Measurements from ENCODE around the gene DNAI1. TPM values are rescaled to one million over a fixed set of nuclear protein-coding genes. Genes with fewer than 3 reads are reported as not detected.

Gene DNAI1
- polyA plus RNA-seq, 1 of the 3 experiments (the other 2 are of a cell fraction), result 0.46 TPM

- Histone ChIP-seq H3K36me3 (replicated peaks in 1 of 2; ENCODE audit: control insufficient read depth in 1 of 2, insufficient read depth in 2 of 2, low read length in 1 of 2) (no peaks in the 10 kb centered on the region), H4K20me1 (ENCODE audit: insufficient read depth) (peaks cover 78% of the 10 kb centered on the region), H2AFZ (ENCODE audit: low read depth) (no peak overlapping the region), H3K9me3 (no peaks in the 10 kb centered on the region), H3K9ac (no peak overlapping the region), H3K79me2 (ENCODE audit: insufficient read depth) (peaks cover 47% of the 10 kb centered on the region; the same call in 1 of the 2 replicates), H3K4me3 (ENCODE audit: low read depth in 2 of 2, low read length in 1 of 2) (no peak overlapping the region), H3K4me2 (no peak overlapping the region), H3K4me1 (ENCODE audit: control insufficient read depth in 1 of 2, insufficient read depth in 2 of 2, low read depth in 1 of 2, low read length in 1 of 2) (peaks cover 15 to 22% of the 10 kb centered on the region in 2 experiments; a peak in 3 of 4 replicates), H3K9me2 (no peaks in the 10 kb centered on the region), H3K27ac (ENCODE audit: low read depth in 2 of 2, low read length in 1 of 2) (no peak overlapping the region), H3F3A (replicated peaks; ENCODE audit: insufficient read depth) (no peaks in the 10 kb centered on the region), H3K27me3 (ENCODE audit: insufficient read depth) (no peaks in the 10 kb centered on the region)
- DNase-seq, result no peak
- ChIA-PET POLR2A (no interaction called here), CTCF (interaction anchor here (0.7 to 4.7 kb wide), 6 partner anchors 11 to 160 kb away, joined by 3 to 27 read pairs (median 9); no protein-coding TSS in a partner anchor)
- WGBS (ENCODE audit: low lambda C conversion rate), result 96% methylated on average over 1 of the region's 1 CpG
- TF ChIP-seq FOSL2 (IDR thresholded peaks at IDR 0.05; ENCODE audit: borderline replicate concordance, low read depth), result no peak
- TF ChIP-seq GATA2 (CRISPR knock-in tag; IDR thresholded peaks at IDR 0.05), result no peak
- TF ChIP-seq IRF3 (IDR thresholded peaks at IDR 0.05; ENCODE audit: low read depth, low read length), result no peak
- TF ChIP-seq GABPA (IDR thresholded peaks at IDR 0.05; ENCODE audit: low read depth), result no peak
- TF ChIP-seq MAX (IDR thresholded peaks at IDR 0.05; ENCODE audit: low read depth), result no peak
- TF ChIP-seq REST (IDR thresholded peaks at IDR 0.05; ENCODE audit: low read depth, low read length), result no peak
- no peak for TF ChIP-seq MEF2A (IDR thresholded peaks at IDR 0.05; ENCODE audit: borderline replicate concordance, low read depth)
- no peak for TF ChIP-seq TCF12 (IDR thresholded peaks at IDR 0.05)
- no peak for TF ChIP-seq USF2 (IDR thresholded peaks at IDR 0.05; ENCODE audit: borderline replicate concordance, low read depth, low read length)
- no peak for TF ChIP-seq FOXJ3 (CRISPR knock-in tag; IDR thresholded peaks at IDR 0.05)
- TF ChIP-seq RXRA (IDR thresholded peaks at IDR 0.05; ENCODE audit: borderline replicate concordance, low read depth), result no peak
- no peak for TF ChIP-seq YY1 (IDR thresholded peaks at IDR 0.05; ENCODE audit: low read depth)
- no peak for TF ChIP-seq FOXM1 (IDR thresholded peaks at IDR 0.05; ENCODE audit: low read depth)
Measured at GRCh38 chr9:34442770-34443169, 15.8 kb upstream of the DNAI1 start.
